HG02588 (cell line): ENCODE results near the gene KIF3A.
A peak's percentile ranks its signal among the peaks of the same experiment; 100 is the strongest.

Source experiments
- ATAC-seq: cut with Tn5 transposase; IDR thresholded peaks from one replicate; pipeline ENCODE4 v1.9.1; 2021; ENCODE audit warnings: mild to moderate bottlenecking, moderate library complexity; ENCODE audit not compliant: unreplicated experiment

Gene KIF3A

DNA sequence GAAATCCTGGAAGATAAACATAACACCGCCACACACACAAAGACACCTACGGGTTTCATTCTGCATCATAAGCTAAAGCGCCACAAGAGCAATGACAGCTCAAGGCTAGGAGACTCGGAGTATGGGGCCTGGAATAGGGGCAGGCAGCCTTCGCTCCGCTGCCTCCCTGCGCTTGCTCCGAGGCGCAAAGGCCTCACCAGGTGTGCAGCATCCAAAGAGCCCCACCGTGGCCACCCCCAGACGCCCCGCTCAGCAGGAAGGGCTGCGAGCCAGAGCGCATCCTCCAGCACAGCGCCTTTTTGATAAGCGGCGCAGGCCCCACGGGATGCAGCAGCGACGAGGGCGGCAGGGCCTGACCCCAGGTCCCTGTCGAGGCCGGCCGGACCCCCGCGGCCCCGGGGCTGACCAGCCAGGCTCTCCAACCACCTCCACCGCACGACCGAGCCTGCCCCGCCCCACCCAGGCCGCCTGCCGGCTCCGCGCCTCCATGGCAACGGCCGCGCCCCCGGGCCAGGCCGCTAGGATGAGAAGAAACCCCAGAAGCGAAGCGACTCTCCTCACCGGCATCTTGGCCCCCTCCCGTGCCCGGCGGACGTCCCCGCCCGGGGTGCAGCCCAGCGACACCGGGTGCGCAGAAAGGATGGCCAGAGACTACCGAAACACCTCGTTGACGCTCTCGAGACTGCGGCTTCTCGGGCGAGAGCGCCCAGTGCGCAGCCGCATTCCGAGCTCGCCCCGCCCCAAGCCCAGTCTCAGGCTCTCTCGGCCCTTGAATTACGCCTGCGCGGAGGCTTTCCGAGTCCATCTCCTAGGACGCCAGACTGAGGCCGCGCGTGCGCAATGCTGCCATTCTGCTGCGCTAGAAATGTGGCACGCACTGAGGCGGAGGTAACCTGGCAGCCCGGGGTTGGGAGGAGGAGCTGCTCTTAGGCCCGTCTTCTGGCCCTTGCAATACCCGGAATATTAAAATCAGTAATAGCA, at the start of gene KIF3A:
Gene KIF3A, minus strand, starts transcription at position 694 of the 981 bp plus-strand sequence. Its CDS starts 127 bp downstream, at position 567.
- ATAC-seq = peak; percentile 87

DNA sequence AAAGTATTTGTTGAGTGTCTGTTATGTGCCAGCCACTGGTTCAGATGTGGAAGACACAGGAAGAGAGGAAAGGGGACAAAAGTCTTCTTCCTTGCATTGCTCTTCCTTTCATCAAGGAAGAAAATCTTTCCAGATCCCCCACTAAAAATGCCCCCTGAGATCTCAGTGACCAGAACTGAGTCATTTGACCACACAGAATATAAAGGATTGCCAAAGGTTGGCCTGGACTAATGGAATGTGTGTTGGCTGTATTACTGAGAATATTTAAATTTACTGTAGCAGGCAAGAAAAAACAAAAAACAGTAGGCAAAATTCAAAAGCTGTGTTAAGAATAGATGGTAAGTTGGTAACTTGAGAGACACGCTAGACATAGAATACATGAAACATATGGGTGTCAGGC, 49.7 kb upstream of the KIF3A start:
- no peak for ATAC-seq

DNA sequence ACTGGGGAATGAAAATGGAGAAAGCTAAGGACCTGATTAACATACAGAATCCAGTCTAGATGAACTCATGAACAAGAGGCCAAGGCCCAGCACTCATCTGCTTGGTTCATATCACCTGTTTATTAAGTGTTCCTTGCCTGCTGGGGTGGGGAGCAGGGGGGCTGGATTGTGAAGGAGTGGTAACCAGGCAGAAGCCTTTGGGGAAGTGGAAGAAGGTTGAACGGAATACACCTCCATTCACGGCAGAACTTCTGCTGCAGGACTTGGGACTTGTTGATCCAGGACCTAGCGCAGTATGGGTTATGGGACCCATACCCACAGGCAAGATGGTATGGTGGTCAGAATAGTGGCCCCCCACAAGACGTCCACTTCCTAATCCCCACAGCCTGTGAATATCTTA, 48.5 kb upstream of the KIF3A start:
- ATAC-seq = no peak

- no peak for ATAC-seq
Measured at GRCh38 chr5:132785365-132785764, 48.0 kb upstream of the KIF3A start.

DNA sequence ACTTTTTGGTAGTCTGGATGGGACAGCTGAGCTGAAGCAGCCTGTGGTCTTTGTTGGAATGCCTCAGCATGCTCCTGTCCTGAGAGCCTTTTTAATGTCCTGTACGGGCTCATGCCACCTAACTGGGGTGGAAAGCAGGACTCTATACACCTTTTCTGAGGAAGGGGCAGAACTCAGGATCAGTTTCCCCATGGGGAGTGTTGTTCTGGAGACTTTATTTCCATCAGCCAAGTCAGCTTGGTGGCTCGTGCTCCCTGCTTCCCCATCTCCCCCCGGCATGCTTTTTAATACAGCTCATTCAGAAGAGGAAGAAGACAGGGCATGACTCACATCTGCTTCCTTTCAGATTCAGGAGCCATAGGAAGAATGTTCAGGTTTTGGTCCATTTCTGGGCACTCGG, 44.8 kb upstream of the KIF3A start:
- ATAC-seq = no peak

DNA sequence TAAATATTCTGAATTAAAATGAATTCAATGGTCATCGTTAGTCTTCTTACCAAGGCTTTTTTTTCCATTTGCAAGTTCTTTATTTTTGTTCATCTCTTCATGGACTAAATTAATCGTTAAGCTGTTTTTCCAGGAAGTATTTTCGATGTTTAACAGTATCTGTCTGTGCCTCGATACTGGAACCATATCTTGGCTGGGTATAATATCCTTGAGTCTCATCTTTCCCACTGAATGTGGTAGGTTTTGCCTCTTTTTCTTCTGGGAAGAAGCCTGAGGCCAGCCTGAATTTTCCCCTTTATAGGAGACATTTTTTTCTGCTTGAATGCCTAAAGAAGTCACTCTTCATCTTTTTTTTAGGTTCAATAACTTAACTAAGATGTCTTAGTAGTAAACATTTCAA, 43.7 kb upstream of the KIF3A start:
- ATAC-seq = no peak

GRCh38 chr5:132780577-132780976, 43.2 kb upstream of the KIF3A start:
- no peak for ATAC-seq

- ATAC-seq = no peak
Measured at GRCh38 chr5:132779961-132780360, 42.6 kb upstream of the KIF3A start.

DNA sequence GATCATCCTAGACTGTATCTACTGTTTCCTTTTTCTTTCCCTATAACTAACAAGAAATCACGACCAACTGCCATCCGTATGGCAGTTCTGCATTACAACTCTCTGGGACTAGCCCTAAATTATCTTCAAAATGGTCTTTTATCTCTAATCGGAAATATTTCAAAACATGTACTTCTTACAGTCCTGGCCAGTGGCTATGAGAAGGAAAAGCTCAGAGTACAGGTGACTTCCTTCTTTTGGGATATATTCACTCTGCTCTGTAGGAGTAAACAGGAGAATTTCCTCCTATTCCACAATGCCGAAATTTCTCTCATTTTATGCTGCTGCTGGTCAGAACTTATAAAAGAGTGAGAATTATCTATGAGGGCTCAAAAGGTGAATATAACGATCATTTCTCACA, 41.5 kb upstream of the KIF3A start:
- ATAC-seq = no peak

- no peak for ATAC-seq
Measured at GRCh38 chr5:132778129-132778528, 40.8 kb upstream of the KIF3A start.

DNA sequence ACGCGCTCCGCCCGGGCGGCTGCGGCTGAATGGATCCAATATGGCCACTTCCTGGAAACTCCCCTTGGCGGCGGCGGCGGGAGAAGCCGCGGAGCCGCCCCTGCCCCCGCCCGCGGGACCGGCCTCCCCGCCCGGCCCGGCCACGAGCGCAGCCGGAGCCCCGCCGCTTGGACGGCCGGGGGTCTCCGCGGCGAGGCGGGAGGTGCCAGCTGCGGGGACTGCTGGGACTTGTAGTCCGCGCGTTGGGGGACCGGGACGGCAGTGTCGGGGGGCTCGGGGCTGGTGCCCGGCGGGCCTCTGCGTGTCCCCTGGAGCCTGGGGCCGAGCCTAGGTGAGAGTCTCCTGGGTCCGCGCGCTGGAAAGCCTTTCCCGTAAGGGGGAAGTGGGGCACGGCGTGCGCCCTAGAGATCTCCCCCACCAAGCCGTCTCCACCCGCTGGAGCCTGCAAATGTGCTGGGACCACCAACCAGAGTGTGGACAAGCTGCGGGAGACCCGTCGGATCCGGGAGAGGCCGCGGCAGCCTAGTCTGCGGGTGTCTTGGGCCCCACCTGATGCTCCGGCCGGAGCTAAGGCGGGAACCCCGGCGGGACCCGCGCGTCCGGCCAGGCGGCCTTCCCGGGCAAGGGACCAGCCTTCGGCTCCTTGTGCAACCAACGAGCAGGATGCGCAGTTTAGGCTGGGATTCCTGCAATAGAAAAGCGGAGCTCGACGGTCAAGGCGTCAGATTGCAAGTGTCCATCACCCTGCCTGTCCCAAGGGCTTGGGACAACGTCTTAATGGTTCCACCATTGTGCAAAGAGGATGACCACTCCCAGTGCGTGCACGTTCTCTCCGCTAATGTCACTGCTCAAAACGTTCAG, 40.1 kb upstream of the KIF3A start, which contains the start of gene SEPTIN8:
Gene SEPTIN8, minus strand, starts transcription at position 31 of the 861 bp plus-strand sequence. CDS start 102 bp downstream, outside the sequence.
- peak; percentile 48 for ATAC-seq

DNA sequence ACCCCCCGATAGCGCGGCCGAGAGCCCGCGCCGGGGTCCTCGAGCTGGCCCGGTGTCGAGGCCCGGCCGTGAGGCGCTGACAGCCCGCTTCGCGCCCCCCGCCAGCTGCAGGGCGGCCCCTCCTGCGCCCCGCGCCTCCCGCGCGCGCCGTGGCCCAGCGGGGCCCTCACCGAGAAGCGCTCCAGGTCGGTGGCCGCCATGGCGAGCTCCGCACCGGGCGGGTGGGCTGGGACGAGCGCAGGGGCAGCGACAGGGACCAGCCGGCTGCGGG, 39.5 kb upstream of the KIF3A start:
- ATAC-seq = no peak

DNA sequence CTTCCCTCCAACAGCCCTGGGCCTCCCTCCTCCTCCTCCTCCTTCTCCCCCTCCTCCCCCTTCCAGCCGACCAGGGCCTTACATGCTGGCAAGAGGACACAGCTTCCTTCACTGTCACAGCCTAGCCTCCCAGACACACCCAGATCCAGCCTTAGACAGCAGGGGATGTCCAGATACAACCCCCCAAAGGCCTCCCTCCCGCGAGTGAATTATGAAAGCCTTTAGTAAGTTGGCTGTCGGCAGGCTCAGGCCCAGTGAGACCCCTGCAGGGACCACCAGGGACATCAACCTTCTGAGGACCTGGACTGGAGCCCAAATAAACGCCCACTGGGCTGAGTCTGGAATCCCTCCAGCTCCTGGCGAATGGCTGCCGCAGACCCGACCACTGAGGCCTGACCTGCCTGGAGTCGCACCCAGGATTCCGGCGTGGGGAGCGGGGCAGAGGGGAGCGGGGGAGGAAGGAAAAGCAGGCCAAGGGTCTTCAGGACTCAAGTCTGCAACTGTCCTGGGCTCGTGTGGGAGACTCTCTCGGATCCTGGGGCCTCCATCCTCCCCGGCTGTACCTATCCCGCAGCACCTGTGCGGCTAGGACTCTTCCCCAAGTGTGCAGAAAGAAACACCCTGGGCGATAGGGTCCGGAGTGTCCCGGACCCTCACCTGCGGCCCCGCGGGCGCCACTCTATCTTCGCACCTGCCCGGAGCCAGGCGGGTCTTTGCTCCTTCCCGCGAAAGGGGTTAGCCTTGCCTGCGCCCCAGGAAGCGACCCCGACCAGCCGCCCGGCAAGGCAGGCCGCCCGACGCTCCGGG, 39.0 kb upstream of the KIF3A start:
- ATAC-seq = peak; percentile 24

GRCh38 chr5:132775476-132775961, 38.2 kb upstream of the KIF3A start:
- ATAC-seq = no peak

- no peak for ATAC-seq
Measured at GRCh38 chr5:132774896-132775295, 37.5 kb upstream of the KIF3A start.

DNA sequence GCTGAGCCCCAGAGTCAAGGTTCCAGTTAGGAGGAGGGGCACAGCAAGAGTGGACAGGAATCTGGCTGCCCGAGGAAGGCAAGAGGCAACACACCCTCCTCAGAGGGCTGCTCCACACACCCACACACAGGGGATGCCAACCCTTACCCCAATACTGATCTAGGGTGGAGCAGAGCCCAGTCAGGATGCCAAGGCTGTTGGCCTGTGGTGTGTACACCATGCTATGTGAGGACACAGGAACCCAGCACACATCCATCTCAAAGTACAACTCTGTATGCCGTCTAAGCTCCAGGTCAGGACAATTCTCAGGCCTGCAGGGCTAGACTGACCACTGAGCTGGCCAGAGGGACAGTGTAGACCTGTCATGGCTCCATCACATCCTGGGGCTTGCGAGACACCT, 37.1 kb upstream of the KIF3A start:
- ATAC-seq = no peak

DNA sequence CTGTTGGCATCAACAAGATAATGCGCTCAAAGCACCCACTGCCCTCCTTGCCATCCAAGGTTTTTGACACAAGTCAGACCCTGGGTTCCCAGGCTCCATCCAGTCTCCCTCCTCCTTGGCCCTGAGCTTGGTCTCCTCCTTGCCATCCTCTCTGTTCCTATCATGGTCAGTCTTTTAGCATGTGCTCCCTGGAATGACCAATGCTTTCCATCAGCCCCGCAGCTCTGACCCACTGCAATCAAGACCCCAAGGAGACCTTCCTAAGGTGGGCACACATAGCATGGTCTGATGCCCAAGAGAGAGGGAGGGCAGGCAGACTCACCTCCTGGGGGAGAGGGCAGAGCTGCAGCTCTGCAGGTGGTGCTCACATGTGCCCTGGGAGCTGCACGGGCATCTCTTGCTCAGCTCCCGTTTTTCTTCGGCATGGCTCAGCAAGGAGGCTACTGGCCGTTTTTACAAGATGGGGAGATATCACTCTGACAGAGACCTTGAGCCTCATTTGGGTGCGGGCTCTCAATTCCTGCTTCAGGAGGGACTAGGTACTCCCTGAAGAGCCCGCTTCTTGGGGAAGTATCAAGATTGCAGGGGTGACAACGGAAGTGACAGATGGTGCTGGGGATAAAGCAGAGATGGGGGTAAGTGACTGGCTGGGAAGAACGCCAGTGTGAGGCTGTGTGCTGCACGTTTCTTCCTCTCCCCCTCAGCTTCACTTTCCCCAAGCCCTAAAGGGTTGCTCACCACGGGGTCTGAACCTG, 36.4 kb upstream of the KIF3A start:
- no peak for ATAC-seq

DNA sequence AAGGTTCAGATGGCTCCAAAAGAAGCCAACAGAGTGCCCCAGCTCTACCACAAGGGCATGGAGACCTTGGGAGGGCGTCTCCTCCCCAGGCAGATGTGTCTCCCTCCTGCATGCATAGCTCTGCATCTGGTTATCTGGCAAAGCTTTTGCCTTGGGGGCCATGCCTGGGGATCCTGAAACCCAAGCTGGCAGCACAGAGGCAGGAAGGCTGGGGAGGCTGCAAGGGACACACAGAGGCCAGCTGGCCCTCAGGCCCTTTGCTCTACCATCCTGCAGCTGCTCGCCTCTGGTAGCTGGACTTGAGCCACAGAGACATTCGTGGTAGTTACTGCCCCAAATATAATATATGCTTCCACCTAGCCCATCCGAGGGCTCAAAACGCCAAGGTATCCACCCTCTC, 35.8 kb upstream of the KIF3A start:
- no peak for ATAC-seq

DNA sequence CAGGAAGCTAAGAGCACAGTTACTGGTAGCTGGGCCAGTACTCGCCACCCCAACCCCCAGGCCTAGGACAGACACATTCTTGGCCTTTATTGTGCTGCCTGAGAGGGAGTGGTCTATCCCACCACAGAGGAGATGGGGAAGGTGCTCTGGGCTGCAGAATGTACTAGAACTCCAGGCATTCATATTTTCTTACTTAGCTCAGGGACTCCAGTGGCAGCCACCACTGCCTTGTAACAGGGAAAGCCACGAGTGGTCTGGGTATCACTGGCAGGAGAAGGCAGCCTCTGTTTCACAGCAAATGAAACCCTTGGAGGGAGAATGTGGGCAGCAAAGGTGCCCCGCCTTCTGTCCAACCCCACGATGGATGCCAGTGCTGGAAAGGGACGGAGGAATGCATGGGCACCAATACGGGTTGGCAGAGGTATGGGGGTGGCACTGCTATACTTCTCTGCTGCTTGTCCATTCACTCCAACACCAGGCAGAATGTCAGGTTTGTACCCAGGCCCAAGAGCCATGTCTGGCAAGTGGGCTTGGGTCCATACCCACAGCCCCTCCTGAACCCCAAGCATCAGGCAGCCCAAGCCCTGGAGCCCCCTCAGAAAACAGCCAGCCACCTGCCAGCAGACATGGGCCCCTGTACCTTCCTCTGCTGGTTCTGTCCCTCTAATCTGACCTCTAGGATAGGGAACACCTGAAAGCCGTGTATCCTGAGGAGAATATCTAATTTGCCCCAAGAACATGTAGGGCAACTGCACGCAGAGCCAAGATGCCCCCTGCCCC, 35.1 kb upstream of the KIF3A start:
- no peak for ATAC-seq
